ENCODE data around the gene LMBR1L. TPM values are rescaled to one million over a fixed set of nuclear protein-coding genes. Genes with fewer than 3 reads are reported as not detected.

Gene LMBR1L
- total RNA-seq, 1 donor from 2014 or later: 79.9 TPM

- ChIA-PET POLR2A (no interaction called here), CTCF (no interaction called here)
- Mint-ChIP-seq H3K27me3 (no peaks in the 10 kb centered on the region), H3K36me3 (ENCODE audit: low read depth) (peaks cover 80% of the 10 kb centered on the region), H3K27ac (no peak overlapping the region), H3K9me3 (no peaks in the 10 kb centered on the region), H3K4me1 (peaks cover 32% of the 10 kb centered on the region), H3K4me3 (no peak overlapping the region)
- no peak for TF ChIP-seq CTCF (IDR thresholded peaks at IDR 0.05)
- DNase-seq (no peak), ATAC-seq (ENCODE audit: low read depth) (no peak)
- intact Hi-C loops (cut with micrococcal nuclease): no loop called here
These were observed 58.0 kb downstream of the LMBR1L start for GRCh38 chr12:49052451-49053208.

DNA sequence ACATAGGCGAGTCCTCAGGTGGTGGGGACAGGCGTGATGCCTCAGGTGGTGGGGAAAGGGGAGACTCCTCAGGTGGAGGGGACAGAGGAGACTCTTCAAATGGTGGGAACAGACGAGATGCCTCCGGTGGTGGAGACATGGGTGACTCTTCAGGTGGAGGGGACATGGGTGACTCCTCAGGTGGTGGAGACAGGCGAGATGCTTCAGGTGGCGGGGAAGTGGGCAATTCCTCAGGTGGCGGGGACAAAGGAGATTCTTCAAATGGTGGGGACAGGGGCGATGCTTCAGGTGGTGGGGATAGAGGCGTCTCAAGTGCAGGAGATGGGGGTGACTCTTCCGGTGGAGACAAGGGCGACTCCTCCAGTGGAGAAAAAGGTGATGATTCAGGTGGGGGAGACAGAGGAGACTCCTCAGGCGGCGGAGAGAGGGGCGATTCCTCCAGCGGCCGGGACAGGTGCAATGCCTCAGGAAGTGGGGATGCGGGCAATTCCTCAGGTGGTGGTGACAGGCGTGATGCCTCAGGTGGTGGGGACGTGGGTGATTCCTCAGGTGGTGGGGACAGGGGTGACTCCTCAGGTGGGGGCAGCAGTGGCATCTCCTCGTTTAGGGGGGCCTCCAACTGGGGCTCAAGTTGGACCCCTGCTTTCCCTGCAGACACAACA is 58.7 kb downstream of the LMBR1L start:
- Mint-ChIP-seq H3K4me3 (no peak overlapping the region), H3K36me3 (ENCODE audit: low read depth) (peaks cover 86% of the 10 kb centered on the region), H3K9me3 (no peaks in the 10 kb centered on the region), H3K27me3 (no peaks in the 10 kb centered on the region), H3K4me1 (peaks cover 25% of the 10 kb centered on the region), H3K27ac (no peak overlapping the region)
- no peak for TF ChIP-seq CTCF (IDR thresholded peaks at IDR 0.05)
- ATAC-seq (ENCODE audit: low read depth) (no peak), DNase-seq (no peak)
- intact Hi-C loops (cut with micrococcal nuclease): no loop called here
- ChIA-PET CTCF (no interaction called here), POLR2A (no interaction called here)

GRCh38 chr12:49051373-49051764 is 59.3 kb downstream of the LMBR1L start:
- peaks cover 20% of the 10 kb centered on the region for H3K4me1 Mint-ChIP-seq
- no peak for DNase-seq

GRCh38 chr12:49050507-49051372 is 59.9 kb downstream of the LMBR1L start:
- Mint-ChIP-seq H3K9me3 (no peaks in the 10 kb centered on the region), H3K27ac (no peak overlapping the region), H3K4me3 (no peak overlapping the region), H3K4me1 (peaks cover 13% of the 10 kb centered on the region), H3K36me3 (ENCODE audit: low read depth) (peaks cover 94% of the 10 kb centered on the region), H3K27me3 (no peaks in the 10 kb centered on the region)
- DNase-seq (no peak), ATAC-seq (ENCODE audit: low read depth) (no peak)
- ChIA-PET CTCF (no interaction called here), POLR2A (no interaction called here)
- no peak for TF ChIP-seq CTCF (IDR thresholded peaks at IDR 0.05)
- intact Hi-C loops (cut with micrococcal nuclease): no loop called here

More at GRCh38 chr12:49051373-49051764, 59.3 kb downstream of the LMBR1L start:
- Mint-ChIP-seq H3K36me3 (ENCODE audit: low read depth) (peaks cover 91% of the 10 kb centered on the region), H3K9me3 (no peaks in the 10 kb centered on the region), H3K27me3 (no peaks in the 10 kb centered on the region), H3K27ac (no peak overlapping the region), H3K4me3 (no peak overlapping the region)
- no peak for ATAC-seq (ENCODE audit: low read depth)
- CTCF ChIA-PET: no interaction called here
- no peak for TF ChIP-seq CTCF (IDR thresholded peaks at IDR 0.05)
- intact Hi-C loops (cut with micrococcal nuclease): no loop called here
- POLR2A ChIA-PET: no interaction called here
